GM12892 (cell line): ENCODE results near the gene KCNJ6.

Source experiments
- POLR2A ChIP-seq: IDR thresholded peaks from 2 replicates; pipeline ENCODE4 v1.6.1; 2011; ENCODE audit warnings: low read depth, low read length, control low read depth
- POLR2AphosphoS5 ChIP-seq: IDR thresholded peaks from 2 replicates; pipeline ENCODE4 v1.6.1; 2011; ENCODE audit warnings: low read depth, low read length, control low read depth
- TAF1 ChIP-seq: IDR thresholded peaks from 2 replicates; pipeline ENCODE4 v1.6.1; 2011; ENCODE audit warnings: low read depth, mild to moderate bottlenecking, control low read depth, low read length, borderline replicate concordance

GRCh38 chr21:37565530-37566223, 350.6 kb downstream of the KCNJ6 start:
- TF ChIP-seq TAF1 (no peak), POLR2A (no peak), POLR2AphosphoS5 (no peak)
